Measurements from ENCODE around the gene MSMP. TPM values are rescaled to one million over a fixed set of nuclear protein-coding genes. Genes with fewer than 3 reads are reported as not detected.

The MSMP gene
- total RNA-seq, 1 donor from 2014 or later, result 142 TPM

DNA sequence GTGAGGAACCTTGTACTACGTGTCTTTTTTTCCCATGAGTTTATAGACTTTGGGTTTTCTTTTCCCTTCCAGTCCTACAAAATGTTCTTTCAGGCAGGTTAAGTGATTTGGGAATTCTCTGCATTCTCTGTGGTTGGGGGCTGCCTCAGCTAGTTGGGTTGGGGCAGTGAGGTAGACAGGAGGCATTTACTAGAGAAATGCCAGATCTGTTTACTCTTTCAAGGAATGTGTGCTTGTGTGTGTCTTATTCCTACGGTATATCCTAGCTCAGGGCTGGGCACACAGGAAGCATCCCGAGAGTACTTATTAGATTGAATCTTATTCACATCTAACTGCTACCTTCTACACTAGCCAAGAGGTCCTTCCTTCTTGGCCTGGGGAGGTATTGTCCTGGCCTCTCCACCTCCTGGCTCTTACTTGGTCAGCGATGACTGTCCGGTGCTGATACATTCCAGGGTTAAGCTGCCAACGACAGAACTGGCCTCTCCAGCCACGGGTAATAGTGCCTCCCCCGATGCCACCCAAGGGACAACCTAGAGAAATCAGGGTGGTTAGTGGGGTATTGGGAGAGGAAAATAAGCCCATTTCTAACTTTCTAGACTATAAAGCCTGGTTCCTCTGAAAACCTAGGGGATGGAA, 10.1 kb downstream of the MSMP start:
- no peak for DNase-seq (ENCODE audit: low read depth in 2 of 2)

DNA sequence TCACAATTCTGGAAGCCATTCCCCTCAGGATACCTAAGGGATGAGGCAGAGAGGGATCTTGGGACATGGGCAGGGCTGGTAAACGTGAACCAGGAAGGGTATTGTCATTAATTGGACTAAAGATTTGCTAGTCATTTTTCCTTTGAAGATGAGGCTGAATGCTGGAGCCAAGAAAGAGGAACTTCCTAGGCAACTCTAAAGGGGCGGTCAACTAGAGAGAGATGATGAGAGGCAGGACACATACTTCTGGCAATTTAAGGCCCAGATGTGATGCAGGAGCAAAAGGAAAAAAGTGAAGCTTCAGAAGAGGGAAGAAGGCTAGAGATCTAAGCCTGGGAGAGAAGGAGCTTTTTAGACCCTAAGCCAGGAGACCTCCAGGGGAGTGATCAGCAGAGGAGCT, 10.6 kb downstream of the MSMP start:
- DNase-seq (ENCODE audit: low read depth in 2 of 2), result no peak

DNA sequence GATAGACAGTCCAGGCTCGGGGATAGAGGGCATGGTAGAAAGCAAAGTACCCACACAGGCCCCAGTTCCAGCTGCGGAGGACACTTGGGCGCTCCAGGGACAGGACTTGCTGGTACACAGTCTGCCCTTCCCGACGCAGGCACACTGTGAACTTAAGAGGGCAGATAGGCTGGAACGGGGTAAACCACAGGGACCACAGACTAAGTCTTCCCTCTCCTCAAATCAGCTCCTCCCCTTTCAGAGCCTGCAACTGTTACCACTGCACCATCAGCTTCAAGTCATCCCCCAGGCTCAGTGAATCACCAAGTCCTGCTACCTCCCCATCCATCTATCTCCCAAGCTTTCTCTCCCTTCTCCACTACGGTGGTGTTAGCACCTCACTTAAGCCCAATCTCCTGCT, 12.3 kb downstream of the MSMP start:
- no peak for DNase-seq (ENCODE audit: low read depth in 2 of 2)

DNA sequence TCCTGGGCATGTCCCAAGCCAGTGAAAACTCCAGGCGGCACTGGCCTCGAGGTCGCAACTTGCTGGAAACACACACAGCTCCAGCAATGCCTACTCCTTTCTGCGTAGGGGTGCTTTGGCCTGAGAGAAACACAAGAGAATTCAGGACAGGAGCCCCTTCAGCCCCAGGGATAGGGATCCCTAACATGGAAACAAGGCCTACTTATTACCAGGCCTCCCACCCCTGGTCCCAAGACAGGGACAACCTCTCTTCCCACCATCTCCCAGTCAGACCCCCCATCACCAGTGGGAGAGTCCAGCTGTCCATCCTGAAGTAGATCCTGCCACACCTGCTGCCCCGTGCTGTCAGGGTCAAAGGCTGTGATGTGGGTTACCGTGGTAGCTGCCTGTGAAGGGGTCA, 13.8 kb downstream of the MSMP start:
- no peak for DNase-seq (ENCODE audit: low read depth in 2 of 2)

DNA sequence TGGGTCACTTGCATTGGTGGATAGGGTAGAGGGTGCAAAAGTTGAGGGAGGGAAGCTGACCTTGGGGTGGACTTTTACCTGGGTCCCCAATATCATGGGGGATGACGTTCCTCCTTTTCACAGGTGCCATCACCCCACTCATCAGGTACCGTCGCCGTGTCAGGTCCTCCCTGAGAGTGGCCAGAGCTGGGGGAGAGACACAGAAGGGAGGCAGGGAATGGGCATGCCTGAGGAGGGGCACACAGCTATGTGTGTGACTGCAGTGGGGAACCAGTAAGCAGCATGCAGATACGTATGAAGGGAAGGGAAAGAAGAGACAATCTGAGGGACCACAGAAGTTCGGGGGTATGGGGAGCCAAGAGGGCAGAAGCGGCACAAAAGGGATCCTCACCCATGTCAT, 15.2 kb downstream of the MSMP start:
- no peak for DNase-seq (ENCODE audit: low read depth in 2 of 2)

DNA sequence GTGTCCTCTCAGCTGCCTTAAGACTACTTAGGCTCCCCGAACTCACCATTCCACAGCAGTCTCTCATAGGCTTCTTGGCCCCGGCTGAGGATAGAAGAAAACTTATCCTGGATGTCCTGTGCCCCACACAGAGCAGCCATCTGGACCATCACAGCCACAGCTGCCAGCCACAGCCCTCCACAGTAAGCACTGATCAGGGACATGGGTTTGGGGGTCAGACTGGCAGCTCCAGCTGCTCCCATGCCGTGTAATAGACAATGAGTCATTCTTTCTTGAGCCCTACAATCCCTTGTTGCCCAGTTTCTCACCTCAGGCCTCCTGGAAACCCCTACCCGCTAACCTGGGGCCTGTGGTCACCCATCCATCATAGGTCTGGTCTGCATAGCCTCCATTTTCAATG, 15.9 kb downstream of the MSMP start:
- DNase-seq (ENCODE audit: low read depth in 2 of 2), result no peak

DNA sequence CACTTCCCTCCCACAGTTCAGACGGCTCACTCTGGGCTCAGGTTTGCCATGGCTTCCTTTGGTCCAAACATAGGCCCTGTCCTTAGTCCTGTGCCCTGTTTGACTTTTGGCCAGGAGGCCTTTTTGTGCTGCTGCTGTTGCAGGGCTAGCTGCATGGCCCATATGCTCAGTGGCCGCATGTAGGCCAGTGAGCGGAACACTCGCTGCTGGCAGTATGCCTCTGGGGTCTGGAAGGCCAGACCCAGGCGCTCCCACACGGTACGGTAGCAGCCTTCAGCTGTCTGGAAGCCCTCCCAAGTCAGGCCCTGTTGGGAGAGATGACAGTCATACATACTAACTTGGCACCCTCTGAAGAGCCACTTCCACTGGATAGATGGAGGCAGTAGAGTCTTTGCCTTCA, 16.9 kb downstream of the MSMP start:
- no peak for DNase-seq (ENCODE audit: low read depth in 2 of 2)

DNA sequence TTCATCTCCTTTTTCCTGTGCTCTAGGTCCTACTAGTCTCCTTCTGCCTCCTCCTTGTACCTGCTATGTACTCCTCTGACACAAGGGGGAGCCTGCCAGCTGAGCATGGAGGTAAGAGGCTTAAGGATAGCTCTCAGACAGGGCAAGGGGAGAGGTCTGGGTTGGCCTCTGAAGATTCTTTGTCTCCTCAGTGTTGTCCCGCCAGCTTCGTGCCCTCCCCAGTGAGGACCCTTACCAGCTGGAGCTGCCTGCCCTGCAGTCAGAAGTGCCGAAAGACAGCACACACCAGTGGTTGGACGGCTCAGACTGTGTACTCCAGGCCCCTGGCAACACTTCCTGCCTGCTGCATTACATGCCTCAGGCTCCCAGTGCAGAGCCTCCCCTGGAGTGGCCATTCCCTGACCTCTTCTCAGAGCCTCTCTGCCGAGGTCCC, 17.9 kb downstream of the MSMP start:
- DNase-seq (ENCODE audit: low read depth in 2 of 2), result peak in 1 of 2 donors; percentile 84

DNA sequence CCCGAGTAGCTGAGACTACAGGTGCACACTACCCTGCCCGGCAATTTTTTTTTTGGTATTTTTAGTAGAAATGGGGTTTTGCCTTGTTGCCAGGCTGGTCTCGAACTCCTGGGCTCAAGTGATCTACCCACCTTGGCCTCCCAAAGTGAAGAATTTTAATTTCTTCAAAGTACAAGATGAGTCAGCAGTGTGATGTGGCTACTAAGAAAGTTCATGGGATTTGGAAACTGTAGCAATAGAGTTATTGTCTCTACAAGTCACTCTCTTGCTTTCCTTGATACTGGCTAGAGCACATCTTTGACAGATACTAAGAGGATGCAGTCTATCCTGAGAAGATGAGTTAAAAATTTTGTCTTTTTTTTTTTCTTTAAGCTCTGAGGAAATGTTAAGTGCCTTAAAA, 20.0 kb downstream of the MSMP start:
- DNase-seq (ENCODE audit: low read depth in 2 of 2), result no peak

DNA sequence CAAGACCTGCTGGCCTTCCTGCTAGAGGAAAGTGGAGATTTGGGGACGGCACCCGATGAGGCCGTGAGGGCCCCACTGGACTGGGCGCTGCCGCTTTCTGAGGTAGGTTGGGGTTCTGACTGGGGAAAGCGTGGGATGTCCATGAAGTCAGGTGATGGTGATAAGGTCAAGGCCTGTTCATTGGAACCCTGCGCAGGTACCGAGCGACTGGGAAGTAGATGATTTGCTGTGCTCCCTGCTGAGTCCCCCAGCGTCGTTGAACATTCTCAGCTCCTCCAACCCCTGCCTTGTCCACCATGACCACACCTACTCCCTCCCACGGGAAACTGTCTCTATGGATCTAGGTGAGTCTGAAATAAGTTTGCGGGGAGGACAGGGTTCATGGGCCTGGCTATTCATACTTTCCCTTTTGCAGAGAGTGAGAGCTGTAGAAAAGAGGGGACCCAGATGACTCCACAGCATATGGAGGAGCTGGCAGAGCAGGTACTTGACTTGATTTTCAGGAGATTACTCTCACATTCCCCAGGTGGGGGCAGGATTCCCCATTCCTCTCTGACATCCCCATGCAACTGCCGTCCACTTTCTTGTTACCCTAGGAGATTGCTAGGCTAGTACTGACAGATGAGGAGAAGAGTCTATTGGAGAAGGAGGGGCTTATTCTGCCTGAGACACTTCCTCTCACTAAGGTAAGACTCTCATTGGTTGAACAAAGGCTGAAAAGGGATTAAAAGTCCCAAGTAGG, 21.1 kb downstream of the MSMP start:
- peak in 1 of 2 donors; percentile 74 for DNase-seq (ENCODE audit: low read depth in 2 of 2)

DNA sequence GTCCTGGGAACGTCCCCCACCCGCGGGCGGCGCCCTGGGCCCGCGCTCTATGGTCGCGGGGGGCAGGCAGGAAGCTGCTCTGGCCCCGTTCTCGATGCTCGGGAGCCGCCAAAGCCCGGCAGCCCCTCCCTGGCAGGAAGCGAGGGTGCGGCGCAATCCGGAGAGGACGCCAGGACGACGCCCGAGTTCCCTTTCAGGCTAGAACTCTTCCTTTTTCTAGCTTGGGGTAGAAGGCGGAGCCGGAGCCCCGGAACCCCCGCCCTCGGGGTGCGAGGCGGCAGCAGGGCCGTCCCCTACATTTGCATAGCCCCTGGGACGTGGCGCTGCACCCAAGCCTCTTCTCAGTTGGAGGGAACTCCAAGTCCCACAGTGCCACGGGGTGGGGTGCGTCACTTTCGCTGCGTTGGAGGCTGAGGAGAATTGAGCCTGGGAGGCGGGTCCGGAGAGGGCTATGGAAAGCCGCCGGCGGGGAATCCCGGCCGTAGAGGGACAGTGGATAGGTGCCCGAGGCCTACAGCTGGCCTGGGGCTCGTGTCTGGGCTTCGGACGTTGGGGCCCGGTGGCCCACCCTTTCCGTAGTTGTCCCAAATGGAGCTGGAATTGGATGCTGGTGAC, 21.8 kb downstream of the MSMP start, which contains the start of the genes CREB3 and TLN1:
CREB3 (plus strand) TSS at position 482 of the 615 bp plus-strand sequence; CDS start at position 589, 107 bp downstream.
TLN1 (minus strand) TSS at position 11 of the 615 bp plus-strand sequence. CDS start 6,501 bp downstream, outside the sequence.
- peak; percentile 96 to 99 for DNase-seq (ENCODE audit: low read depth in 2 of 2)

DNA sequence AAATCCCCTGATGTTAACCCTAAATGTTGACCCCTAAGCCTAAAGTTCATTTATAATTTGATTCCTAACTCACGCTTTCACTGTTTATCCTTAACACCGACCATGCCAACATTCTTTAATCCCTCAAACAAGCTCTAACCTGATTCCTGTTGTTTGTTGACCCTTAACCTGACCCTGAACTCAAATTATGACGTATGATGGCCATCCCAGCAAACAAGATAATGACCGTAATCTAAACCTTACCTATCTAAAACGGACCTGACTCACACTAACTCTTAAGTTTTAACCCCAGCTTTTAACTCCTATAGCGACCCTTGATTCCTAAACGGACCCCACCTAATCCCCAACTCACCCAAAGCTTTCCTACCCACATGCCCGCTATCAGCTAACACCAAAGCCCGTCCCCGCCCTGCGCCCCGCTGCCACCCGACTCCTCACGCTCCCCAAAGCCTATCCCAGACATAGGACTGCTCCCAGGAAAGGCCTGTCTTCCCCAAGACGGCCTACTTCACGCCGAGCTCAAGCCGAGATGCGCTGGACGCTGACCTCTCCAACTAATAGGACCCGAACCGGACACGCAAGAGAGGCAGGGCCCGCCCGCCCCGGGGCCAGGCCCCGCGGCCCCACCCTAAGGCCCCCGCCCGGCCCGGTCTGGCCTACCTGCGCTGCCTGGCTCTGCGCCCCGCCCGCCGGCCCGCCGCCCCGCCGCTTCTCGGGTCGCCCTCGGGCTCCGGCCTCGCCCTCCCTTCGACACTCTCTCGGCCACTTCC, 22.5 kb downstream of the MSMP start:
- DNase-seq (ENCODE audit: low read depth in 2 of 2), result peak; percentile 27 to 56

DNA sequence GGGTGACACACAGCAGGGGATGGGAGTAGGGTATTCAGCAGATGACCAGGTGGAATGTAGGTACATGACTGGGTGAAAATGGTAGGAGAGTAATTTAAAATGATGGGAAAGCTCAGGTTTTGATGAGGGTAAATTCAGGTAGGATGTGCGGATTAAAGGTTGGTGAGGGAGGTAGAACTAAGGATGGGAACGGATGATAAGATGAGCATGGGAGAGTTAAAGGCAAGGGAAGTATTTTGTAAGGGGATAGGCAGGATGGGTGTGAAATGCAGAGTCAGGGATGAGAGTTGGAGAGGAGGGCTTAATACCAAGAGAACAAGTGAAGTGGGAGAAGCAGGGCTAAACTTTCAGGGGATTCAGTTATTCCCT, 23.6 kb downstream of the MSMP start:
- no peak for DNase-seq (ENCODE audit: low read depth in 2 of 2)

DNA sequence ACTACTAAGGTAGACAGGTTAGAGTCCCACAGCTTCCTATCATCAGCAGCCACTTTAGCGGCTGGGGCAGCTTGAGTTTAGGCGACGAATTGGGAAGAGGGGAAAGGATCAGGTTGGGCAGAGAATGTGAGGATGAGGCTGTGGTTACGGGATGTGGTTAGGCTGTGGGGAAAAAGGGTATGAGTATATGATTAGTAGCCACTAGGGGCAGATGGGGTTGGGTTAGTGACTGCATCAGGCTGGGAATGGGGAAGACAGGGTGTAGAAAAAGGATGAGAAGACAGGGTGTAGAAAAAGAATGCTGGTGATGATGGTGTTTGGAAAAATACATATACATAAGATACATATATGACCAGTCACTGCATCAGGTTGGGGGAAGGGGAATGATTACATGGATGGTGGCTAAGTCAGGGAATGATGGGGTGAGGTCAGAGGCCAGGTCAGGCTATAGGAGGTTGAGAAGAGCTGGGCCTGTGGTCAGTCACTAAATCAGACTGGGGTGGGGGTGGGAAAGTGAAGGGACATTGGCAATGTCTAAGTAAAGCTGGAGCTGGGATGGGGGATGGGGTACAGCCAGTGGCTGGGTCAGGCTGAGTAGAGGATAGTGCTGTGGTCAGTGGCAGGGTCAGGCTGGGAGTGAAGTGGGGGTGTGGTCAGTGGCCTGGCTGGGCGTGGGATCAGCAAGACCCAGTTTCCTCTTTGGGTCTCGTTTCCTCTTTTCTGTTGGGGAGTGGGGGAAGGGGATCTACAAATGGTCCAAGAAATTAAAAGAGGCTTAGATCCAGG, 24.2 kb downstream of the MSMP start:
- DNase-seq (ENCODE audit: low read depth in 2 of 2), result peak in 1 of 2 donors; percentile 60

DNA sequence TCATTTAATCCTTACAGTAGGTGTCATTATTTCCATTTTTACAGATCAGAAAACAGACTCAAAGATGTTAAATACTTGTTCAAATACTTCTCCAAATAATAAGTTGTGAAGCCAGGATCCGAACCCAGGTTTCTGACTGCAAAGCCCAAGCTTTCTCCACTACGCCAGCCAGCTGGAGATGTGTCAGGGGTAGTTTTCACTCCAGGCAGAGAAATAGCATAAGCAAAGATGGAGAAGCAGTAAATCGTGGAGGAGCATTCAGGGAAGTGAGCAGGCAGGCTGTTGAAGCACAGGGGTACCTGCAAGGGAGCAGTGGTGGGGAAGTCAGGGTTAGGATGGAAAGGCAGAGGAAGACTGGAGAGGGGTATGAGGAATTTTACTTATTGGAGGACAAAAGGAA, 25.0 kb downstream of the MSMP start:
- no peak for DNase-seq (ENCODE audit: low read depth in 2 of 2)

DNA sequence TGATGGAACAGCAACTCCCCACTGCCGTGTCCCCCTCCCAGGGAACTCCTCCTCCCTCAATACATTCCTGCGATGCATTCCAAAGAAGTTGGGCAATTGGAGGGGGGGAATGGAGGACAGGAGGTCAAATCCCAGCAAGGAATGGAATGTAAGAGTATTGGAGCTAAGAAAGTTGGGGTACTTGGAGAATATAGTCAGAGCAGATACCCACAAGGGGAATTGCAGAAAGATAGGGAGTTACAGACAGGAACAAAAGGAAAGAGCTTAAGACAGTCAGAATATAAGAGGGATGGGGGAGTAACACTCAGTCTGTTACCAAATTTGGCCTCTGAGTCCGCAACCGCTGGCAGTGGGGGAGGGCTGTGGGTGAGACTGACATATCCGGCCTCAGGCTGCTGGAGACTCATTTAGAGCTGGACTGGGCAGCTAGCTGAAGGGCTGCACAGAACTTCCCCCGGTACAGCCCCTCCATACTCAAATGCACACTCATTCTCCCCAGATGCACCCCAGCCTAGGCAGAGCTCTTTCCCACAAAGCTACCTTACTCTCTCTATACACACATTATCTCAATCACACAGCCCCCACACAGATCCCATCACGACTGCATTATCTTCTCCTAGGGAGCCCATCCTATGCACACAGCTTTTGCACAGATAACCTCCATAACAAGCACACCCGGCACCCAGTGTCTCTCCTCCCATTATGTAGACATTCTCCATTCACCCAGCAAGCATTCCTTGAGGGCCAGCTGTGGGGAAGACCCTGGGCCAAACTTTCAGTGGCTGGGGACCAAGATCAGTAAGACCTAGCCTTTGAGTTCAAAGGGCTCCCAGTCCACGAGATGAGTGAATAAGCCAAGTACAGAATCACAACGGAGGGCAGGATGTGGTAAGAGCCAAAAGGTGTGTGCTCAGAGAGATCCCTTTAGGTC, 25.8 kb downstream of the MSMP start:
- DNase-seq (ENCODE audit: low read depth in 2 of 2), result peak in 1 of 2 donors; percentile 52

DNA sequence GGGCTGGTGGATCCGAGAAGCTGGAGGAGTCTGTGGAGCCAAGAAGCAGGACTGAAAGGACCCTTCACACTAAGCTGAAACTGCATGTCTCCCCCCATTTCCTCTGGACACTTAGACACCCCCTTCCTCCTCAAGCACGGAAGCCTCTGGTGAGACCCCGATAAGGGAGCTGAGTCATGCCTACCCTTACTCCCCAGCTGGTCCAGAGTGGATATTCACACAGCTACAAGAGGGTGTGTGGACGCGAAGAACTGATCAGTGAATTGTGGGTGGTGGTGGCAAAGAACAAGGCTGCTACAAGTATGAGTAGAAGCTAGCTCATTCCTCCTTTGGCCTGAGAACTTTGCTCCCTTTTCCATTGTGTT, 26.4 kb downstream of the MSMP start:
- peak in 1 of 2 donors; percentile 42 for DNase-seq (ENCODE audit: low read depth in 2 of 2)

DNA sequence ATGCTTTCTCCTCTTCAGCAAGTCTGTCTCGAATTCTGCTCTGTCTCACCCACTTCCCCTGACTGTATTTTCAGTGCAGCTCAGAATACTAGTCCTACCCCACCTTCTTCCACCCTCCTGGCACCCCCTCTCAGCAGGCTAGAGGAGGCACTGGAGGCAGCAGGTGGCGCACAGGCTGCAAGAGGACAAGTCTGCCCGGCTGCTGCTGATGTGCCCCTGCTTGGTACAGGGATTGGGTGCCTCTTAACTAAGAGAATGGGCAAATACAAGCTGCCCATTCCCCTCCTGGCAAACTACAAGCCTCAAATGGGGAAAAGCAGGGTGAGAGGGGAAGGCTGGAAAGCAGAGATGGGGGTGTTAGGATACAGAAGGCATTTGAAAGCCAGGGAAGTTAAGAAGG, 27.1 kb downstream of the MSMP start:
- peak in 1 of 2 donors; percentile 57 for DNase-seq (ENCODE audit: low read depth in 2 of 2)

DNA sequence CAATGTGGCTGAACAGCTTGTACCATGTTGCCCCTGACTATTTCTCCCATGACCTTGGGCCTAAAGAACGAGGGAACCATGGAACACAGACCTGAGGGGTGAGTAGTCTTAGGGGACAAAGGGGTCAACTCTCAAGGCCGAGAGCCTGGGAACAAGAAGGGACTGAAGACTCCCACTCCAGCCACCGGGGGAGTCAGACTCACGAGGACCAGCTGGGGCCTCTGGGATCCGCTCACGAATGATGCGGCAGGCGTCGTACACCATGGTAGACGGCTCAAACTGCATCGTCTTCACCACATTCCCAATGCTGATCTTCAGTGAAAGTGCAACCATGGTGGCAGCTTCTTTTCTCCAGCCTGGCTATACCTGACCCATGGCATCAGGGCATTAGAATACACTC, 28.7 kb downstream of the MSMP start:
- DNase-seq (ENCODE audit: low read depth in 2 of 2), result no peak

DNA sequence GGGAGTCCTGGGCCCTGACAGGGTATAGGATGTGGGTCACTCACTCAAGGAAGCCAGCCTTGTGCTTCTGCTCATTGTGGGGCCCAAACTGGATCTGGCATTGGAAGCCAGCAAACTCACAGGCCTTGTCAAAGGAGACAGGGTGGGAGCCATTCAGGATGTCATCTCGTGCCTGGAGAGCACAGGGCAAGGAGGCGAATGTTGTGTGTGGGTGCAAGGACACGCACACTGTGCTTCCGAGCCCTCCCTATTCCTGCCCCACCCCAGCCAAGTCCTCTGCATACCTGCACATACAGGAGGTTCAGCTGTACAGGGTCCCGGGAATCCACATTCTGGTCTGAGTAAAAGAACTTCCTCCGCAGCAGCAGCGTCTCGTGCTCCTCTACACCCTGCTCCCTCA, 30.2 kb downstream of the MSMP start:
- DNase-seq (ENCODE audit: low read depth in 2 of 2), result no peak
